ENCODE data around the gene TADA1.

The TADA1 gene

DNA sequence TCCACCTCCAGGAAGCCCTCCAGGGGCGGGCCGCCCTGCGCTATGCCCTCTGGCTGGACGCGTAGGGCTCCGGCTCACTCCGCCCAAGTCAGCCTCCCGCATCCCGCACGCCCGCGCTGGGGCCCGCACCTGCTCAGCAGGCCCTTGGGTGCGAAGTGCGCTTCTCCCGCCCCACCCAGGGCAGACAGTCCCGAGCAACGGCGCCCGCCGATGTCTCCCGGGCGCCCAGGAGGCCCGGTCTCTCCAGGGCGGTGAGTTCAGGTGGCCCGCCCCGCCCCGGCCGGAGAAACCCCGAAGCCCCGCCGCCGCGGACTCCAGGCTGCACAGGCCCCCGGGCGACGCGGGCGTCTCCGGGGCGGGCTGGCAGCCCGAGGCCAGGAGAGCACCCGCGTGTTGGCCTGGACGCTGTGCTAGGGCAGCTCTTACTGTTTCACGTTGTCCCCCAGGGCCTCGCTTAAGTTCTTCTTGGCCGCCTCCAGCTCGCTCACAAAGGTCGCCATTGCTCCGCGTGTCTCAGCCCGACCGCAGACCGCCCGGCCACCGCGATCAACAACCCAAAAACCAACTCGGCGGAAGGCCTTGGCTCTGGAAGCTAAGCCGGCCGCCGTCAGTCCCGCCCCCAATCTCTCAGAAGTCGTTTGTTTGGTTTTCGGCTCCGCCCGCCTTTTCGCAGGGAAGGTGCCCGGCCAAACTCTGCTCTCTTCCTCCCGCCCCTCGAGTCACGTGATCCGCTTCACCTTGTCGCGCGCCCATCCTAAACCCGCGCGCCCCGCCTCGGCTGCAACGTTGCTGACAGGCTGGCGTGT lies at the start of gene TADA1:
TADA1 (minus strand) TSS at position 531 of the 806 bp plus-strand sequence; CDS start at position 500, 31 bp downstream.
- peak; percentile 92 for FAIRE-seq

- FAIRE-seq: no peak
Observed at GRCh38 chr1:166924823-166925541, 48.9 kb upstream of the TADA1 start.

- FAIRE-seq: no peak
Observed at GRCh38 chr1:166920561-166921475, 44.8 kb upstream of the TADA1 start.

DNA sequence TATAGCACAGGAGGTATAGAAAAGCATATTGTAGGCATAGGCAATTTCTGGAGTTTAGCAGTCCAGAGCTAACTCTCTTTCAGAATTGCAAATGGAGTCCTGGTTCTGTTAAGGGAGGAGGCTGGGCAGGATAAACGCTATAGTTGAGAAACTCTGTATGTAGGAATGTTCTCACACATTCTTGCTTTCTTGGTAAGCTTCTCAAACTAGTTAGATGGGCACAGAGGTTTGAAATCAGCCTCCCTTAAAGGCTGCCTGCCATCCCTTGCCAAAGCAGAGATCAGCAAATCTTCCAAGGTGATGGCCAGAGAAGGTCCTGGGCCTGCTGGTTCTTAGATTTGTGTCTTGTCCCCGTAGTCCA lies 42.9 kb upstream of the TADA1 start:
- no peak for FAIRE-seq

DNA sequence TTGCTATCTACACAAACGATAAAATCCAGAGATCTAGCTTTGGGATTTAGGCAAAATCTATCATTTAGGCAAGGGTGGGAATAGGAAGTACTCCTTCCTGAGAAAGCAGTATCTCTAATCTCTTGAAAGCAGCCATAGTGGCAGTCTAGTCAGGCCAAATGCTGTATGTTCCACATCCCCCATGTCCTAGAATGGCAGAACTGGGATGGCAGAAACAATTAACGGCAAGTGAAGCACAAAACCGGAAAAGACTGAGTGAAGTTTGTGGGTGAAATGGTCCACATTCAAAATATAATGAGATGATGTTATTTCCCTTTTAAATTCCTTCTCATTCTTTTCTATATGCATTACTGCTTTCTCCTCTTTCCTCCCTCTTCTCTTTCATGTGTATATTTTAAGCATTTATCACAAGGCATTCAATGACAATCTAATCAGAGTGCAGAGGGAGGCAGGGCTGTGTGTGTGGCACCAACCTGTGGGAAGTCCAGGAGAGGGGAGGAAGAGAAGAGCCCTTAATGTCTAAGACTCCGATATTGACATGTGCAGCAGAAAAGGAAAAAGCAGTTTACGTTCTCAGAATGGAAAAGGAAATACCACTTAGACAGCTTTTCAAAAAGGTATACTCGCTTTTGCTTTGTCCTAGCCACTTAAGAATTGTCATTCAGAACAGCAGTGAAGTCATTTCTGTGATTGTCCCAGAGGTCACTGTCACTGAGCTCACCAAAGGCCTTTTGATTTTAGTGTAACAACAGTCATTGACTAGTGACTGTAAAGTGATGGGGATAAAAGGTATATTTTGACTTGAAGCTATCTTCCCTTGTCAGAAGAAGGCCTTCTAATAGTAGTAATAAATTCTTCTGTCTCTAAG lies 42.3 kb upstream of the TADA1 start:
- no peak for FAIRE-seq

GRCh38 chr1:166915941-166916340 lies 39.9 kb upstream of the TADA1 start:
- FAIRE-seq: no peak

DNA sequence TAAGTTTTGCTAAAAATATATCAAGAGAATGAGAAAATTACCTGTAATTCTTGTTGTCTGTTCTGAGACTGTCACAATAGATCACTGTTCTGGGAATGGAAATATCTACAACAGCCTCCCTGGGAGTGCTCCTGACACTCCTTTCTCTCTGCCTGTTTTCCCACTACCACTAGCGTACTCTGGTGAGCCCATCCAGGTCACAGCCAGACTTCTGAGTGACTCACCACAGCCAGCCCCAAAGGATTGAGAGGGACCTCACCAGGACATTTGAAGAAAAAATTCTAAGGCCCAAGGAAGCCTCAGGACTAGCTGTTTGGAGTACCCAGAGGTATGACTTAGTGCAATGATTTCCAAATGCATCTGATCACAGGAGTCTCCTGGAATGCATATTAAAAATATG lies 39.0 kb upstream of the TADA1 start:
- FAIRE-seq: no peak

DNA sequence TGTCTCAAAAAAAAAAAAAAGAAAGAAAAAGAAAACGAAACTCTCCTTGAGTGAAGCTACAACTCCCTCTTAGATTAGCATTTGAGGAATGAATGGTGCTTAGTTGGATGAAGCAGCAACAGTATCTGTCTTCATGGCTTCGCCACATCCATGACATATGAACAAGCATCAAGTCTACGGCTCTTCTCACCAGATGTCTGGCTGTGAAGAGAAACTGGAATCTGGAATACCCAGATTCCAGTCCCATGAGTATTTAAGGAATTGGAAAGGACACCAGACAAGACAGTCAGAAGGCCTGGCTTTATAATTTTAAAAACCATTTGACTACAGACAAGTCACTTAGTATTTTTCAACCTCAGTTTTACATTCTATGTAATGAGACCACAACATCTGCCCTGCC lies 38.0 kb upstream of the TADA1 start:
- no peak for FAIRE-seq

GRCh38 chr1:166911624-166912023 lies 35.6 kb upstream of the TADA1 start:
- no peak for FAIRE-seq

GRCh38 chr1:166910396-166910994 lies 34.4 kb upstream of the TADA1 start:
- peak; percentile 86 for FAIRE-seq

- no peak for FAIRE-seq
Observed at GRCh38 chr1:166908942-166909341, 32.9 kb upstream of the TADA1 start.

- FAIRE-seq: no peak
Observed at GRCh38 chr1:166907763-166908162, 31.7 kb upstream of the TADA1 start.

DNA sequence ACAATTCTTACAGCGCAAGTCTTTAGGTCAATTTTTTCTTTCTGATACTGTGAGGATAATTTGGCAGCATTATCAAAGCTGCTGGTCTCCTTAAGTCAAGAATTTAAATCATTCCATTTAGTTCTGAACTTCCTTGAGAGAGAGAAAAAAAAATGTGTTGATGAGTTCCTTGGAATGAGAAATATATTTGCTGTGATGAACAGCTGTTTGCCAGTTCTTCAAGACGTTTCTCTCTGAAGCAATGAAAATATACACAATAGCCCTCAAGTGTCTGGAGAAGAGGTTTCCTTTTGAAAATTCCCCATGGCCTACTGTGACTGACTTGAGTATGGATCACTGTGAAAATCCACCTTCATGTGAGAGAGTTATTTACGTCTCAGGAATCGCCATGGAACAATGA lies 31.0 kb upstream of the TADA1 start:
- no peak for FAIRE-seq

- FAIRE-seq: no peak
Observed at GRCh38 chr1:166906647-166907046, 30.6 kb upstream of the TADA1 start.

DNA sequence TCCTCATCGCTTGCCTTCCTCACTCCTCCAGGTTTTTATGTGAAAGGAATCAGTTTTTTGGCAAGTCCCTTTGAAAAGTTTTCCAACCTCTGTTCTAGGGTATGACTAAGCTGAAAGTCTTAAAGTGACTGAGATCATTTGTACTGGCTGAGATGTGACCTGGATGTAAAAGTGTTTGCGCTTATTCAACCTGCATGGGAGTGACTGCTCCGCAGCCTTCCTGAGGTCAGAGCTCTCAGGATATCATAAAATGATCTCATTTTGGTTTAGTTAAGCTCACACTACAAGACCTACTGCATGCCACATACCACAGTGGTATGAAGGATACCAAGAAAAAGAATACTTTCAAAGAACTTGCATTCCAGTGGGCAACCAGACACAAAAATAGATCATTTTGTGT lies 29.8 kb upstream of the TADA1 start:
- FAIRE-seq: no peak

- FAIRE-seq: no peak
Observed at GRCh38 chr1:166905136-166905535, 29.1 kb upstream of the TADA1 start.

DNA sequence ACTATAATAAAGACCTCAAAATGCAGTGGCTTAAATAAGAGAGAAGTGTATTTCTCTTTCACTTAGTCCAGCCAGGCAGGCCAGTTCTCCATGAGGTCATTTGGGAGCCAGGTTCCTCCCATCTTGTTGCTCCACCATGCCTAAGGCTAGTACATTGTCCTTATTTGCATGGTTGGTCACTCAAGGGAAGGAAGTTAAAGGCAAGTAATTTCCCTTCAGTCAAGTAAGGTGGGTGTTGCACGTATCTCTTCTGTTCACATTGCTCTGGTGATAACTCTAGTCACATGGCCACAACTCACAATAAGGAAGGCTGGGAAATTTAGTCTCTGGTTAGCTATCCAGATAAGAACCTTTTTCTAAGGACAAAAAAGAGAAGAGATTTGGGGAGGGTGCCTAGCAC lies 27.2 kb upstream of the TADA1 start:
- FAIRE-seq: no peak

DNA sequence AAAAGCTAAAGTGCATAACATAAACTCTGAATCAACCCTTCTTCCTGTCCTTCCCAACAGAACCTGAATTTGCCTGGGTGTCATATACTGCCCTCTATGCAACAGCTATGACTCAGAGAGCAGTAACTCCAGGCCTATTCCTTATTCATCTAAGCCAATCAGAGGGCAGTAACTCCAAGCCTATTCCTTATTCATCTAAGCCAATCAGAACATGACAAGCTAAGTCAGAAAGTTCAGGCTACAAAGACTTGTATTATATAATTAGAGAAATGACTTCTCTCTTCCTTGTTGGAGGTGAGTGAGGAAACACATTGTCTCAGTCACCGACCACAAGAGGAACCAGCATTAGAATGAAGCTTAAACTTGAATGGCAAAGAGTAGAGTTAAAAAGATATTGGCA lies 26.2 kb upstream of the TADA1 start:
- FAIRE-seq: no peak

DNA sequence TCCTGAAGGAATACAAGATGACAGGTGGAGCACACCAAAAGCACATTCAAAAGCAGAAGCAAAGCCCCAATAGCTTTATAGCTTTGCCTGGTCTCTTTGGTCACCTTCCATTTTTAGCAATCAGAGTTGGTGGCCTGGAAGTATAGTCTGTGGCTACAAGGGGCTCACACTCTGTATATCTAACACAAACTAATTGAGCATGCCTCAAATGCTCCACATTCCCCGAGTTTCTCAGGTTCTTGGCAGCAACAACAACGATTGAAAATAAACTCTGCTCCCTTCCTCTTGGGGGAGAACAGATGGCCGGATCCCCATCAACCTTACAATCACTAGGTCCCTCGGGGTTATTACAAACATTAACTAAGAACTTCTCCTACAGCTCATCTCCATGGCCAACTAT lies 24.9 kb upstream of the TADA1 start:
- FAIRE-seq: no peak

DNA sequence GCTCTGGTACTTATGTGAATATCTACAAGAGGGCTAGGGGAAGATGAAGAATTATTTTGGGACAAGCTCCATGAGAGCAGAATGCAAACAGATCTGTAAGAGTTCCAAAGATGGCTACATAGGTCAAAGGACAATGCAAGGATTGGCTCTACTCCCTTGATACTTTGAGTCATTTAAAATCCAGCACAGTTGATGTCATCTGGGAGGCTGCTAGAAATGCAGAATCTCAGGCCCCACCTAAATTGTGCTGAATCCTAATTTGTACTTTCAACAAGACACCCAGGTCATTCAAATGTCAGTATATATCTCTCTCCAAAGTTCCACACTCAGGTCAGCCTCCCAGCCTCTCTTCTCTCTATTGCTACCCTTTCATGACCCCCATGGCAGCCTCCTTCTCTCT lies 23.7 kb upstream of the TADA1 start:
- FAIRE-seq: no peak

DNA sequence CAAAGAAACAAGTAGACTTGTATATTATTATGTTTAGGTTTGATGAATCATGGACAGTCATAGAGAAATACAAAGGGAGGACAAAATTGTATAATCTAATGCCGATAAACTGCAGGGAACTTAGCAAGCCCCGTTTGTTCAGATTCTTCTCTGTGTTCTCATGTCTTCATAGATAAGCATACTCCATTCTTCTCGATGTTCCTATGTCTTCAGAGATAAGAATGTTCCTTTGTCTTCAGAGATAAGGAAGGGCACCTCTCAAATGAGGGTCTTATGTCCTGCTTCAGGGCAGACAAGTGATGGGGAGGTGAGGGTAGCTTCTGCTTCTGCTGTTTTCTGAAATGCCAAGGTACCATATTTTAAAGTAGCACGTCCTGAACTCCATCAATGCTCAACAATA lies 19.7 kb upstream of the TADA1 start:
- no peak for FAIRE-seq

- FAIRE-seq: no peak
Observed at GRCh38 chr1:166889776-166890175, 13.7 kb upstream of the TADA1 start.
